Cortex of kidney (tissue), 1 donor: ENCODE measurements around the gene OR5T1.

ENCODE experiments used
- DNase-seq: peaks from one replicate; lab custom pipeline; 2025; lab: John Stamatoyannopoulos, UW

The OR5T1 gene

GRCh38 chr11:56273854-56274253 is at the start of gene OR5T1:
Gene OR5T1 (plus strand): TSS chr11:56274154. CDS start chr11:56275639, 1,485 bp downstream.
- DNase-seq: no peak

- DNase-seq: no peak
Observed at GRCh38 chr11:56234155-56234554, 39.8 kb upstream of the OR5T1 start, which contains the start of gene OR5T2. Gene OR5T2 (minus strand): TSS chr11:56234255. CDS start chr11:56233062, 1,193 bp downstream.

- no peak for DNase-seq
Observed at GRCh38 chr11:56251954-56252353, 22.0 kb upstream of the OR5T1 start, which contains the start of gene OR5T3. Gene OR5T3 (plus strand): TSS chr11:56252254. CDS start chr11:56252254, 0 bp downstream.

GRCh38 chr11:56271092-56271491 is 2.9 kb upstream of the OR5T1 start:
- no peak for DNase-seq

- no peak for DNase-seq
Observed at GRCh38 chr11:56292154-56292553, 18.2 kb downstream of the OR5T1 start, which contains the start of gene OR8H1. Gene OR8H1 (minus strand): TSS chr11:56292254. CDS start chr11:56291062, 1,192 bp downstream.

- DNase-seq: no peak
Observed at GRCh38 chr11:56296898-56297297, 22.9 kb downstream of the OR5T1 start.

GRCh38 chr11:56307836-56308235 is 33.9 kb downstream of the OR5T1 start:
- no peak for DNase-seq

GRCh38 chr11:56314844-56315243 is 40.9 kb downstream of the OR5T1 start, which contains the start of gene OR8K3:
Gene OR8K3 (plus strand): TSS chr11:56315144. CDS start chr11:56318307, 3,163 bp downstream.
- no peak for DNase-seq
